CD8-positive, alpha-beta memory T cell (primary cell): ENCODE measurements around the gene CORO7. TPM values are rescaled to one million over a fixed set of nuclear protein-coding genes. Genes with fewer than 3 reads are reported as not detected.

Experiments
- CTCF ChIA-PET: fragments of 350-600 bp; sonication (Branson Sonifier 250); formaldehyde crosslinking; loops from one replicate; lab custom pipeline; 2021; ENCODE audit warnings: antibody characterized with exemption; lab: Charles Lee
- POLR2A ChIA-PET: fragments of 350-600 bp; sonication (Branson Sonifier 250); formaldehyde crosslinking; loops from one replicate; lab custom pipeline; 2021; ENCODE audit warnings: antibody characterized with exemption; lab: Charles Lee
- DNase-seq, 5 donors: peaks; one replicate each; pipeline versions ENCODE4 v3.0.0 to v3.0.0-alpha.2; 2020 to 2022; ENCODE audit warnings: mixed read lengths in 1 of 5
- H3K27ac ChIP-seq: one replicate; pipeline ENCODE4 v1.7.0; 2013; ENCODE audit warnings: low read depth, mild to moderate bottlenecking, low read length, moderate library complexity
- H3K27me3 ChIP-seq: 2 replicates; pipeline ENCODE4 v1.7.0; 2013; ENCODE audit warnings: low read length, mild to moderate bottlenecking; ENCODE audit not compliant: insufficient read depth, poor library complexity, severe bottlenecking
- H3K36me3 ChIP-seq: 2 replicates; pipeline ENCODE4 v1.7.0; 2013; ENCODE audit warnings: mild to moderate bottlenecking, low read length, moderate library complexity; ENCODE audit not compliant: insufficient read depth
- H3K4me1 ChIP-seq: 2 replicates; pipeline ENCODE4 v1.7.0; 2013; ENCODE audit warnings: mild to moderate bottlenecking, low read length, moderate library complexity; ENCODE audit not compliant: insufficient read depth
- H3K4me3 ChIP-seq: 2 replicates; pipeline ENCODE4 v1.7.0; 2013; ENCODE audit warnings: mild to moderate bottlenecking, low read length
- H3K9me3 ChIP-seq: 2 replicates; pipeline ENCODE4 v1.7.0; 2013; ENCODE audit warnings: mild to moderate bottlenecking, low read length
- H3K27ac Mint-ChIP-seq, 8 donors: one replicate each; pipeline ENCODE4 v1.8.0; 2020 to 2021; ENCODE audit warnings: mixed read lengths in 8 of 8, mild to moderate bottlenecking in 6 of 8, inconsistent platforms in 3 of 8, moderate library complexity in 3 of 8
- H3K27me3 Mint-ChIP-seq, 2 donors: one replicate each; pipeline ENCODE4 v1.8.0; 2020 to 2021; ENCODE audit warnings: mixed read lengths in 2 of 2, mild to moderate bottlenecking in 1 of 2, moderate library complexity in 1 of 2
- H3K36me3 Mint-ChIP-seq, 3 donors: one replicate each; pipeline ENCODE4 v1.8.0; 2020 to 2021; ENCODE audit warnings: mixed read lengths in 3 of 3, inconsistent platforms in 1 of 3, mild to moderate bottlenecking in 1 of 3
- H3K4me1 Mint-ChIP-seq, 3 donors: one replicate each; pipeline ENCODE4 v1.8.0; 2020 to 2021; ENCODE audit warnings: mixed read lengths in 3 of 3, inconsistent platforms in 1 of 3, mild to moderate bottlenecking in 1 of 3
- H3K4me3 Mint-ChIP-seq, 7 donors: one replicate each; pipeline ENCODE4 v1.8.0; 2020 to 2021; ENCODE audit warnings: mixed read lengths in 7 of 7, mild to moderate bottlenecking in 6 of 7, moderate library complexity in 4 of 7, inconsistent platforms in 2 of 7
- H3K9me3 Mint-ChIP-seq, 5 donors: one replicate each; pipeline ENCODE4 v1.8.0; 2020 to 2022; ENCODE audit warnings: mixed read lengths in 5 of 5, mild to moderate bottlenecking in 3 of 5, moderate library complexity in 2 of 5, inconsistent platforms in 1 of 5
- polyA plus RNA-seq: library from polyadenylated mRNA; unstranded; fragments of 300-500 nt; fragmentation: Illumina TruSeq; gene quantifications from one replicate; pipeline ENCODE4 v1.2.3, GENCODE V29; 2021
- total RNA-seq, 2 experiments: library from RNA; stranded (reverse); gene quantifications; one replicate each; pipeline ENCODE4 v1.2.3, GENCODE V29; 2021

Gene CORO7
- total and polyA plus RNA-seq, 3 experiments from 2014 or later, result 92.0 to 129 (median 96.3) TPM

- CTCF ChIA-PET, result no interaction called here
- POLR2A ChIA-PET, result no interaction called here
These were observed 40.1 kb downstream of the CORO7 start for GRCh38 chr16:4376126-4376892.

DNA sequence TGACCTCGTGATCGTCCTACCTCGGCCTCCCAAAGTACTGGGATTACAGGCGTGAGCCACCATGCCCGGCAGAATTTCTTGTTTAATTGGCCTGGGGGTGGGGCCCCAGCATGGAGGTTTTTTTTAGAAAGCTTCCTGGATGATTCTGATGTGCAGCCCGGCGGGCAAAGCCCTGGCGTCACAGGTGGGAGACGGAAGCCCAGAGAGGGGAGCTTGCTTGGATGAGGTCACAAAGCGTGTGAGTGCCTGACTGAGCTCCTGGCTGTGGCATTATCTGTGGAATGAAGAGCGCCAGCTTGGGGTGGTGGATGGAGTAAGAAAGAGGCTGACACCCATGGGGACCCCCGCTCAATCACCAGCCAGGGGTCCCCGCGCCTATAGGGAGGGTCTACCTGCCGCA is 40.7 kb downstream of the CORO7 start:
- H3K4me1 ChIP-seq, result peaks cover 18% of the 10 kb centered on the region
- DNase-seq, result no peak
- Mint-ChIP-seq H3K27me3 (no peaks in the 10 kb centered on the region), H3K9me3 (no peaks in the 10 kb centered on the region), H3K4me3 (no peak overlapping the region), H3K27ac (peak overlapping the region in 4 of 8 donors; percentile 56 to 81 (median 68)), H3K4me1 (peaks cover 11 to 70% (median 17%) of the 10 kb centered on the region in 3 donors), H3K36me3 (peaks cover 0 to 31% (median 0%) of the 10 kb centered on the region in 3 donors)
- H3K4me3 ChIP-seq, result no peak overlapping the region
- peaks cover 4% of the 10 kb centered on the region for H3K36me3 ChIP-seq
- no peak overlapping the region for H3K27ac ChIP-seq
- no peaks in the 10 kb centered on the region for H3K9me3 ChIP-seq
- H3K27me3 ChIP-seq, result no peaks in the 10 kb centered on the region
- ChIA-PET CTCF (interaction anchor here (1.7 kb wide), 1 partner anchor 122 kb away, joined by 5 read pairs; no protein-coding TSS in a partner anchor), POLR2A (no interaction called here)

More at GRCh38 chr16:4376126-4376892, 40.1 kb downstream of the CORO7 start:
- DNase-seq, result no peak
- Mint-ChIP-seq H3K27me3 (no peaks in the 10 kb centered on the region), H3K4me1 (peaks cover 11 to 65% (median 17%) of the 10 kb centered on the region in 3 donors), H3K27ac (peak overlapping the region in 2 of 8 donors; percentile 58 to 91), H3K9me3 (no peaks in the 10 kb centered on the region), H3K36me3 (peaks cover 0 to 36% (median 0%) of the 10 kb centered on the region in 3 donors), H3K4me3 (peak overlapping the region in 1 of 7 donors; percentile 83)
- Histone ChIP-seq H3K27me3 (no peaks in the 10 kb centered on the region), H3K36me3 (peaks cover 5% of the 10 kb centered on the region), H3K9me3 (no peaks in the 10 kb centered on the region), H3K4me1 (peaks cover 18% of the 10 kb centered on the region), H3K4me3 (no peak overlapping the region), H3K27ac (no peak overlapping the region)

- ChIA-PET CTCF (interaction anchor here (0.9 to 2.9 kb wide), 6 partner anchors 15 to 174 kb away, joined by 3 to 12 read pairs (median 4); partner anchors contain the start of gene PAM16), POLR2A (interaction anchor here (0.5 to 0.9 kb wide), 2 partner anchors 24 to 102 kb away, joined by 3 to 4 read pairs; partner anchors contain the start of gene HMOX2)
- Mint-ChIP-seq H3K27me3 (no peaks in the 10 kb centered on the region), H3K9me3 (no peaks in the 10 kb centered on the region), H3K36me3 (peaks cover 0 to 21% (median 0%) of the 10 kb centered on the region in 3 donors), H3K4me3 (peak overlapping the region in 1 of 7 donors; percentile 23), H3K4me1 (peaks cover 11 to 71% (median 17%) of the 10 kb centered on the region in 3 donors), H3K27ac (peak overlapping the region in 1 of 8 donors; percentile 61)
- Histone ChIP-seq H3K27ac (no peak overlapping the region), H3K4me3 (no peak overlapping the region), H3K9me3 (no peaks in the 10 kb centered on the region), H3K4me1 (peaks cover 18% of the 10 kb centered on the region), H3K27me3 (no peaks in the 10 kb centered on the region), H3K36me3 (no peaks in the 10 kb centered on the region)
- no peak for DNase-seq
These were observed 42.3 kb downstream of the CORO7 start for GRCh38 chr16:4373909-4374742.

GRCh38 chr16:4373356-4373908 is 43.0 kb downstream of the CORO7 start:
- no peak overlapping the region for H3K4me3 ChIP-seq
- POLR2A ChIA-PET, result interaction anchor here (0.9 kb wide), 1 partner anchor 103 kb away, joined by 4 read pairs; the partner anchor contains the start of gene HMOX2
- H3K27me3 Mint-ChIP-seq, result no peaks in the 10 kb centered on the region
- H3K27ac ChIP-seq, result no peak overlapping the region
- no peak for DNase-seq
- no peaks in the 10 kb centered on the region for H3K27me3 ChIP-seq
- CTCF ChIA-PET, result interaction anchor here (0.9 to 2.9 kb wide), 4 partner anchors 15 to 85 kb away, joined by 3 to 12 read pairs (median 4); partner anchors contain the start of gene PAM16
- H3K9me3 Mint-ChIP-seq, result no peaks in the 10 kb centered on the region
- H3K36me3 Mint-ChIP-seq, result peaks cover 0 to 20% (median 0%) of the 10 kb centered on the region in 3 donors
- peaks cover 11 to 68% (median 17%) of the 10 kb centered on the region in 3 donors for H3K4me1 Mint-ChIP-seq
- H3K4me1 ChIP-seq, result peaks cover 18% of the 10 kb centered on the region
- H3K4me3 Mint-ChIP-seq, result peak overlapping the region in 3 of 7 donors; percentile 23 to 84 (median 36)
- no peaks in the 10 kb centered on the region for H3K36me3 ChIP-seq
- H3K9me3 ChIP-seq, result no peaks in the 10 kb centered on the region
- peak overlapping the region in 2 of 8 donors; percentile 61 to 78 for H3K27ac Mint-ChIP-seq

- POLR2A ChIA-PET, result interaction anchor here (0.9 kb wide), 1 partner anchor 103 kb away, joined by 4 read pairs; the partner anchor contains the start of gene HMOX2
- Histone ChIP-seq H3K4me1 (peaks cover 18% of the 10 kb centered on the region), H3K9me3 (no peaks in the 10 kb centered on the region), H3K27ac (peak overlapping the region; percentile 18), H3K4me3 (peak overlapping the region; percentile 60), H3K36me3 (no peaks in the 10 kb centered on the region), H3K27me3 (no peaks in the 10 kb centered on the region)
- no peaks in the 10 kb centered on the region for H3K9me3 Mint-ChIP-seq
- CTCF ChIA-PET, result interaction anchor here (0.9 to 2.9 kb wide), 4 partner anchors 14 to 84 kb away, joined by 3 to 12 read pairs (median 4); partner anchors contain the start of gene PAM16
- no peaks in the 10 kb centered on the region for H3K27me3 Mint-ChIP-seq
- peak overlapping the region in 6 of 7 donors; percentile 76 to 91 (median 82) for H3K4me3 Mint-ChIP-seq
- H3K4me1 Mint-ChIP-seq, result peaks cover 8 to 64% (median 15%) of the 10 kb centered on the region in 3 donors
- peaks cover 0 to 18% (median 0%) of the 10 kb centered on the region in 3 donors for H3K36me3 Mint-ChIP-seq
- H3K27ac Mint-ChIP-seq, result peak overlapping the region in 7 of 8 donors; percentile 12 to 82 (median 69)
- DNase-seq, result no peak
These were observed 43.6 kb downstream of the CORO7 start for GRCh38 chr16:4372578-4373355.

DNA sequence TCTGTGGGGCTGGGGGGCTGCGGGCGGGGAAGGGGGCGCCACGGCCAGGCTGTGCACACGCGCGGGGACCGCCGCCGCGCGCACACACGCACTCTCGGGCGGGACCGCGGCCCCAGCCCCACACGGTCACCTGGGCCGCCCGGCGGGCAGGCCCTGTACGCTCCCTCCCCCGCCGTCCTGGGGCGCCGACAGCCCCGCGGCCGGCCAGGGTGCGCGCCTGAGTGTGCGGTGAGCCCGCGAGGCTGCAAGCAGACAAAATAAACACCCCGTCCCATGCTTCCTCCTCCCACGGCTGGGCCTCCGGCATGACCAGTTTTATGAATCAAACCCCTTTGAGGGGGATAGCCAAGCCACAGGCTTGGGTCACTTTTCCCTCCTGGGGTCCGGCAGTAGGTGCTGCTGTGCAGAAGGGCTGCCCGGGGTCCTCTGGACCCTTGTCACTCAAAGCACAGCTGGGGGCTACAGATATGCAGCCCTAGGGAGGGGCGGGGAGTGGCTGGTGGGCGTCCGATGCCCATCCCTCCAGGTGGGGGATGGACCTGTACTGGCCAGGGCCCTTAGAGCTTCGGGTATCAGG is 44.3 kb downstream of the CORO7 start:
- peak overlapping the region; percentile 18 for H3K27ac ChIP-seq
- peak overlapping the region in 7 of 8 donors; percentile 70 to 85 (median 78) for H3K27ac Mint-ChIP-seq
- H3K27me3 Mint-ChIP-seq, result no peaks in the 10 kb centered on the region
- peaks cover 5% of the 10 kb centered on the region for H3K36me3 ChIP-seq
- peaks cover 0 to 22% (median 0%) of the 10 kb centered on the region in 3 donors for H3K36me3 Mint-ChIP-seq
- peaks cover 18% of the 10 kb centered on the region for H3K4me1 ChIP-seq
- H3K9me3 Mint-ChIP-seq, result no peaks in the 10 kb centered on the region
- peaks cover 5 to 65% (median 14%) of the 10 kb centered on the region in 3 donors for H3K4me1 Mint-ChIP-seq
- H3K4me3 ChIP-seq, result peak overlapping the region; percentile 60
- H3K9me3 ChIP-seq, result no peaks in the 10 kb centered on the region
- POLR2A ChIA-PET, result no interaction called here
- H3K27me3 ChIP-seq, result no peaks in the 10 kb centered on the region
- peak in 1 of 5 donors; percentile 23 for DNase-seq
- CTCF ChIA-PET, result interaction anchor here (2.0 to 2.9 kb wide), 2 partner anchors 13 to 31 kb away, joined by 5 to 12 read pairs; no protein-coding TSS in a partner anchor
- peak overlapping the region; percentile 64 to 91 (median 81) for H3K4me3 Mint-ChIP-seq
